OCI-LY3 (cell line): Measurements from ENCODE around the gene PTPRD.
A peak's percentile ranks its signal among the peaks of the same experiment; 100 is the strongest.

Experiments used
- H2AFZ ChIP-seq: fragments of 200-600, 300-600 bp; shearing (Covaris generic); 2 replicates; pipeline ENCODE4 v1.6.0; 2014; ENCODE audit warnings: antibody characterized with exemption, low read depth, low read length
- H3K27ac ChIP-seq: fragments of 200-600, 300-600 bp; sonication (generic); 2 replicates; pipeline ENCODE4 v1.5.1; 2014; ENCODE audit warnings: mild to moderate bottlenecking, low read length, moderate library complexity, mixed read lengths
- H3K27me3 ChIP-seq: fragments of 200-600, 300-600 bp; sonication (generic); 2 replicates; pipeline ENCODE4 v1.6.1; 2014; ENCODE audit warnings: low read depth, low read length, mixed read lengths
- H3K36me3 ChIP-seq: fragments of 200-600, 300-600 bp; sonication (generic); replicated peaks from 2 replicates; pipeline ENCODE3; 2014; ENCODE audit warnings: low read depth, low read length, mixed read lengths
- H3K4me1 ChIP-seq: fragments of 300-600, 200-600 bp; sonication (generic); 2 replicates; pipeline ENCODE4 v1.6.1; 2014; ENCODE audit warnings: low read length, mixed read lengths
- H3K4me2 ChIP-seq: fragments of 200-600, 300-600 bp; sonication (generic); 2 replicates; pipeline ENCODE4 v1.6.1; 2014; ENCODE audit warnings: low read length, mixed read lengths
- H3K4me3 ChIP-seq: fragments of 300-600, 200-600 bp; sonication (generic); 2 replicates; pipeline ENCODE4 v1.5.1; 2014; ENCODE audit warnings: antibody characterized with exemption, mild to moderate bottlenecking, low read length, moderate library complexity
- H3K79me2 ChIP-seq: fragments of 300-600, 200-600 bp; shearing (Covaris generic); 2 replicates; pipeline ENCODE4 v1.6.1; 2014; ENCODE audit warnings: mild to moderate bottlenecking, low read length, mixed read lengths
- H3K9ac ChIP-seq: fragments of 300-600, 200-600 bp; shearing (Covaris generic); 2 replicates; pipeline ENCODE4 v1.6.0; 2014; ENCODE audit warnings: mild to moderate bottlenecking, low read length, moderate library complexity
- H3K9me3 ChIP-seq: fragments of 200-600, 300-600 bp; shearing (Covaris generic); 2 replicates; pipeline ENCODE4 v1.6.1; 2014; ENCODE audit warnings: low read length, mixed read lengths; ENCODE audit not compliant: insufficient read depth
- H4K20me1 ChIP-seq: fragments of 200-600, 300-600 bp; sonication (generic); 2 replicates; pipeline ENCODE4 v1.6.1; 2016; ENCODE audit warnings: low read length, mixed read lengths; ENCODE audit not compliant: insufficient read depth
- EZH2phosphoT487 ChIP-seq: fragments of 200-600 bp; shearing (Covaris generic); IDR thresholded peaks from 2 replicates; pipeline ENCODE4 v1.6.1; 2018; ENCODE audit warnings: antibody characterized with exemption, mixed run types, low read depth
- TF ChIP-seq, protein P1 (sequence below): fragments of 200-600, 300-600 bp; sonication (generic); IDR thresholded peaks from 2 replicates; pipeline ENCODE4 v1.5.1; 2014; ENCODE audit warnings: antibody characterized with exemption, low read length, low read depth

Gene PTPRD

DNA sequence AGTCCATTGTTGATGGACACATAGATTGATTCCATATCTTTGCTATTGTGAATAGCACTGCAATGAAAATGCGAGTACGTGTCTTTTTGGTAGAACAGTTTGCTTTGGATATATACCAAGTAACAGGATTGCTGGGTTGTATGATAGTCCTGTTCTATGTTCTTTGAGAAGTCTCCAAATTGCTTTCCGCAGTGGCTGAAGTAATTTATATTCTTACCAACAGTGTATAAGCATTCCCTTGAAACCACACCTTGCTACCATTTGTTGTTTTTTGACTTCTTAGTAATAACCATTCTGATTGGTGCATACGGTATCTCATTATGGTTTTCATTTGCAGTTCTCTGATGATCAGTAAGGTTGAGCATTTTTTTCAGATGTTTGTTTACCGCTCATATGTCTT is 792.9 kb downstream of the PTPRD start:
- TF ChIP-seq EZH2phosphoT487, result no peak
- Histone ChIP-seq H3K4me3 (no peak overlapping the region), H3K27me3 (no peaks in the 10 kb centered on the region), H3K27ac (no peak overlapping the region), H3K9ac (no peak overlapping the region), H3K79me2 (no peaks in the 10 kb centered on the region), H3K4me1 (no peaks in the 10 kb centered on the region), H3K4me2 (no peak overlapping the region), H4K20me1 (no peaks in the 10 kb centered on the region), H2AFZ (no peak overlapping the region), H3K36me3 (no peaks in the 10 kb centered on the region), H3K9me3 (no peaks in the 10 kb centered on the region)

DNA sequence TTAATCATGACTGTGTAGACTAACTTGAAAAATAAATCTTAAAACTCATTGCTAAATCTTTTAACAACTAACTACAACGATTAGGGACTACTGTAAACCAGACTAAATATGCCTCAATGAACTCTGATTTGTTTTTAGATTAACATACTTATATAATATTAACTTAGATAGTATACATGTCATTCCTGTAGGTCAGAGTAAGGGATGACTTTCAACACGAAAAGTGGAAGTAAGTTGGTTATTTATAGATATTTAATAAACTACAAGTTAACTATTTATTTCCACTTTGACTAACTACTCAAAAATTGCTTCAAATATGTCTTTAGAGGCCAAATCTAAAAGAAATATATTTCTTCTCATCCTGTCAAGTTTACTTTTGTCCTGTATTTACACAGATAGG is 795.6 kb downstream of the PTPRD start:
- Histone ChIP-seq H3K27me3 (no peaks in the 10 kb centered on the region), H3K79me2 (no peaks in the 10 kb centered on the region), H3K4me2 (no peak overlapping the region), H3K9ac (no peak overlapping the region), H2AFZ (no peak overlapping the region; the same call in 1 of the 2 replicates), H4K20me1 (no peaks in the 10 kb centered on the region), H3K4me1 (no peaks in the 10 kb centered on the region), H3K36me3 (no peaks in the 10 kb centered on the region), H3K27ac (no peak overlapping the region), H3K4me3 (no peak overlapping the region), H3K9me3 (no peaks in the 10 kb centered on the region)
- TF ChIP-seq, protein P1, sequence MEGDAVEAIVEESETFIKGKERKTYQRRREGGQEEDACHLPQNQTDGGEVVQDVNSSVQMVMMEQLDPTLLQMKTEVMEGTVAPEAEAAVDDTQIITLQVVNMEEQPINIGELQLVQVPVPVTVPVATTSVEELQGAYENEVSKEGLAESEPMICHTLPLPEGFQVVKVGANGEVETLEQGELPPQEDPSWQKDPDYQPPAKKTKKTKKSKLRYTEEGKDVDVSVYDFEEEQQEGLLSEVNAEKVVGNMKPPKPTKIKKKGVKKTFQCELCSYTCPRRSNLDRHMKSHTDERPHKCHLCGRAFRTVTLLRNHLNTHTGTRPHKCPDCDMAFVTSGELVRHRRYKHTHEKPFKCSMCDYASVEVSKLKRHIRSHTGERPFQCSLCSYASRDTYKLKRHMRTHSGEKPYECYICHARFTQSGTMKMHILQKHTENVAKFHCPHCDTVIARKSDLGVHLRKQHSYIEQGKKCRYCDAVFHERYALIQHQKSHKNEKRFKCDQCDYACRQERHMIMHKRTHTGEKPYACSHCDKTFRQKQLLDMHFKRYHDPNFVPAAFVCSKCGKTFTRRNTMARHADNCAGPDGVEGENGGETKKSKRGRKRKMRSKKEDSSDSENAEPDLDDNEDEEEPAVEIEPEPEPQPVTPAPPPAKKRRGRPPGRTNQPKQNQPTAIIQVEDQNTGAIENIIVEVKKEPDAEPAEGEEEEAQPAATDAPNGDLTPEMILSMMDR, result no peak
- no peak for TF ChIP-seq EZH2phosphoT487

DNA sequence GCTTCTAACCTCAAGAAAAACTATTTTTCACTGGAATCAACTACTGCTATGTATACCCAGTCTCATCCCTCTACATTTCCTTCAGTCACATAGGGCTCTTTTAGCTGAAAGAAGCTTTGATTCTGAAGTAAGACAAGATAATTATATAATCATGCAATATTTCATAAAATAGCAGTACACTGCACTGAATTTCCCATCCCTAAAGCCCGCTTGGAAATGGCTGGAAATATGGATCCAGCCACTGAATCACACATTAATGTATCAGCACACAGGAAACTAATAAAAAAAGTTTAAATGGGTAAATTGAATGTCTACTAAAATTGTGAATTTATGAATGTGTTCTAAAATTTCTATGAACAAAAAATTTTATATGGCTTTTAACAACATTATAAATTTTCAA is 808.7 kb downstream of the PTPRD start:
- Histone ChIP-seq H3K4me3 (no peak overlapping the region), H3K79me2 (no peaks in the 10 kb centered on the region), H3K4me1 (no peaks in the 10 kb centered on the region), H3K9me3 (no peaks in the 10 kb centered on the region), H3K9ac (no peak overlapping the region), H3K36me3 (no peaks in the 10 kb centered on the region), H3K27me3 (no peaks in the 10 kb centered on the region), H3K27ac (no peak overlapping the region), H3K4me2 (no peak overlapping the region), H2AFZ (no peak overlapping the region), H4K20me1 (no peaks in the 10 kb centered on the region)
- TF ChIP-seq, protein P1, result no peak
- TF ChIP-seq EZH2phosphoT487, result no peak

DNA sequence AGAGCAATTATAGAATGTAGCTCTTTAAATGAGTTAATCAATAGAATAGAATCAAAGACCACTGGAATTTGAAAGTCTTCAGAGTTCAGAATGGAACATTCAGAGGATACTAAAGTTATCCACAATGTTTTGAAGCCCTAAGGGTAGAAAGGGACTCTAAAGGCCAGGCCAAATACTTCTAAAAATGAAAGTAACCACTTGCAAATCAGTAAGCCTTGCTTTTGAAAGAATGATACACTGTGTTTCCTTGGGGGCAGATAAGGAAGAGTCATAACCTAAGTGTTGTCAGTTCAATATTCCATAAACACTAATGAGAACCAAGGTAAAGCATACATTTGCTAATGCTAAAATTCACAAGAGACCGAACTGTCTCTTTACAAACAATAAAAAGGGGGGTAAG is 813.5 kb downstream of the PTPRD start:
- H3K4me2 ChIP-seq, result peak overlapping the region; percentile 11; the same call in 1 of the 2 replicates
- no peaks in the 10 kb centered on the region for H3K36me3 ChIP-seq
- 0 out of 2 replicates have a peak overlapping the region, but pooled peaks have one; percentile 40 for H2AFZ ChIP-seq
- H3K27ac ChIP-seq, result no peak overlapping the region
- H3K79me2 ChIP-seq, result no peaks in the 10 kb centered on the region
- no peaks in the 10 kb centered on the region for H4K20me1 ChIP-seq
- H3K9ac ChIP-seq, result no peak overlapping the region
- H3K9me3 ChIP-seq, result no peaks in the 10 kb centered on the region
- H3K27me3 ChIP-seq, result no peaks in the 10 kb centered on the region
- no peak overlapping the region for H3K4me3 ChIP-seq
- no peaks in the 10 kb centered on the region; the same call in 1 of the 2 replicates for H3K4me1 ChIP-seq
- no peak for TF ChIP-seq EZH2phosphoT487
- TF ChIP-seq, protein P1, result no peak
